AG04450 (cell line): ENCODE results near the gene SART3. TPM values are rescaled to one million over a fixed set of nuclear protein-coding genes. Genes with fewer than 3 reads are reported as not detected.

Experiments
- CTCF ChIA-PET: fragments of 300-600, 350-600 bp; formaldehyde crosslinking; extraction: SDS; loops from one replicate; lab custom pipeline; 2022; ENCODE audit warnings: antibody characterized with exemption, inconsistent platforms; lab: Charles Lee
- POLR2A ChIA-PET: fragments of 350-600 bp; formaldehyde crosslinking; extraction: SDS; loops from one replicate; lab custom pipeline; 2021; ENCODE audit warnings: antibody characterized with exemption, inconsistent platforms; lab: Yijun Ruan, JAX
- DNase-seq: peaks from one replicate; pipeline ENCODE4 v3.0.0-alpha.2; 2011; ENCODE audit warnings: low read depth, low spot score
- H3K27ac ChIP-seq: one replicate; pipeline ENCODE4 v1.5.1; 2012; ENCODE audit warnings: low read depth, low read length, control low read depth
- H3K27me3 ChIP-seq: one replicate; pipeline ENCODE4 v1.6.0; 2012; ENCODE audit warnings: low read length; ENCODE audit not compliant: control insufficient read depth, insufficient read depth
- H3K4me3 ChIP-seq: 2 replicates; pipeline ENCODE4 v1.5.1; 2011; ENCODE audit warnings: mild to moderate bottlenecking, low read depth, low read length, control low read depth
- H3K9me3 ChIP-seq: 2 replicates; pipeline ENCODE4 v1.5.1; 2012; ENCODE audit warnings: low read length; ENCODE audit not compliant: control insufficient read depth, insufficient read depth
- CTCF ChIP-seq: IDR thresholded peaks from 2 replicates; pipeline ENCODE4 v1.5.1; 2011; ENCODE audit warnings: low read depth, low read length, control low read depth, inconsistent platforms
- polyA plus RNA-seq: library from polyadenylated mRNA; depleted of rRNA; stranded (reverse); fragments of >200 nt; gene quantifications from 2 replicates; pipeline ENCODE4 v1.2.3, GENCODE V29; 2011

Gene SART3
- polyA plus RNA-seq, 1 experiment: 23.9 TPM

DNA sequence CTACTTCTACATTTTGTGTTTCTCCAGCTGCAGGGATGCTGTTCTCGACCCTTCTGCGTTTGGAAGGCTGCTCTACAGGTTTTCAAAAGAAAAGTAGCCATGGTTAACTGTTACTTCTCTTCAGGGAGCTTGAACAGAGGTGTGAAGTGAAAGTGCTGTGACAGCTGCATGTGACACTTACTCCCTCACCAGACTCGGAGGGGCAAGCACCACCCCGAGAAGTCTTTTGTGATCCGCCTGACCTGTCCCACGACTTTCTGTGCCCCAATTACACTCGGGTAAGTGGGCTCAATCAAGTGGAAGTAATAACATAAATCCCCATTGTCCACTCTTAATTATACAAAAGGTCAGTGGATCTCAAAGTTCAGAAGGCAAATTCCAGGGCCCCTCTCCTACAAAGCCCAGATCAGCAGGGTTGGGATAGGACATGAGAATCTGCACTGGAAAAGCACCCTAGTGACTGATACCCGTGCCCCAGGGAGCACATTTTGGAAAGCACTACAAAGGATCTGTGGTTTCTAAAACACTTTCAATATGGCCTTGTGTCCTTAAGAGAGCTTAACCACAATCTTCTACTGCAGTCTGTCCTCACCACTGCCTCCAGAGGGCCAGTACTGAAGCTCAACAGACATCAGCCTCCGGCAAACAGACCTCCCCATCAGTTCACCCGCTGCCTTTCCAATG lies 34.3 kb downstream of the SART3 start:
- ChIA-PET CTCF (interaction anchor here (1.6 to 2.9 kb wide), 2 partner anchors 15 to 92 kb away, joined by 5 to 8 read pairs; no protein-coding TSS in a partner anchor), POLR2A (no interaction called here)
- no peak overlapping the region for H3K4me3 ChIP-seq
- 0 out of 2 replicates have a peak, but pooled peaks have one; percentile 28 for TF ChIP-seq CTCF
- no peak for DNase-seq
- H3K27ac ChIP-seq: peak overlapping the region; percentile 39
- H3K27me3 ChIP-seq: no peaks in the 10 kb centered on the region
- no peaks in the 10 kb centered on the region for H3K9me3 ChIP-seq

DNA sequence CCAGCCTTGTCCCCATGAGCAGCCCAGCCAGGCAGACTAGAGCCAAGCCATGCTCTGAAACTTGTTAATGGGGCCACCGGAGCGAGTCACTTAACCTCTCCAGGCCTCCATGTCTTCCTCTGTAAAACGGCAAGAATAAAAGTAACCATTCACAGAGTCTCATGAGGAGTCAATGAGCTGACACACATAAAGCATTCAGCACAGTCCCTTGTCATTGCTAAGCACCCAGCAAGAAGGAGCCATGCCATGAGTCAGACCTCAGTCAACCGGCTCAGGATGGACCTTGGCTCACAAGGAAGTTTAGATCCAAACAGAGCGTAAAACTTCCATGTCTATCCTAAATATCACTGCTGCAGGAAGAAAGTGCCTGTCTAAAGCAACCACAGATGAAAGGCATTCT lies 35.3 kb downstream of the SART3 start:
- Histone ChIP-seq H3K4me3 (no peak overlapping the region), H3K27me3 (no peaks in the 10 kb centered on the region), H3K27ac (peak overlapping the region; percentile 21), H3K9me3 (no peaks in the 10 kb centered on the region)
- ChIA-PET CTCF (interaction anchor here (2.9 kb wide), 1 partner anchor 14 kb away, joined by 8 read pairs; no protein-coding TSS in a partner anchor), POLR2A (no interaction called here)
- no peak for TF ChIP-seq CTCF
- no peak for DNase-seq

GRCh38 chr12:108523365-108523764 lies 37.6 kb downstream of the SART3 start:
- ChIA-PET CTCF (no interaction called here), POLR2A (no interaction called here)
- Histone ChIP-seq H3K9me3 (0 out of 2 replicates have a peak, but pooled peaks cover 2% of the 10 kb centered on the region), H3K4me3 (no peak overlapping the region), H3K27ac (no peak overlapping the region), H3K27me3 (no peaks in the 10 kb centered on the region)
- DNase-seq: no peak
- TF ChIP-seq CTCF: no peak

DNA sequence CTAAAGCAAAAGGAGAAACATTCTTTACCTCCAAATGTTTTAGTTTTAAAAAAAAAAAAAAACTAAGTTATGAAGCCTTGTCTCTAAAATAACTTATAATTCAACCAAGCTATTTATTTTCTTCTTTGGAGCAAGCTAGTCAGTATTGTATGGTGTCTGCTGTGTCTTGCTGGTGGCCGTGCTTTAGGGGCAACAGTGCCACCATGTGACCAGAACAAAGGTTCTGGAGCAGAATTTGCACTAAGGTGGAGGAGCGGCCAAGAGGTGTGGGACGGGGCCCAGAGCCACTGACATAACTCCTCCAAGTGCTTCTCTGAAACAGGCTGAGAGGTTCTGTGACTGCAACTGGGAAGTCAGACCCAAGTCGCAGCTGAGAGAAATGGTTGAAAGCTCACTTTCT lies 41.4 kb downstream of the SART3 start:
- POLR2A ChIA-PET: no interaction called here
- no peak for DNase-seq

More for the DNA sequence above, 41.4 kb downstream of the SART3 start:
- no peak overlapping the region for H3K27ac ChIP-seq
- CTCF ChIA-PET: interaction anchor here (0.7 to 1.0 kb wide), 3 partner anchors 98 to 866 kb away, joined by 4 to 5 read pairs (median 4); no protein-coding TSS in a partner anchor
- no peak overlapping the region for H3K4me3 ChIP-seq
- H3K27me3 ChIP-seq: no peaks in the 10 kb centered on the region
- no peak for TF ChIP-seq CTCF
- H3K9me3 ChIP-seq: peaks cover 2% of the 10 kb centered on the region; the same call in 1 of the 2 replicates
